HCT116 (cell line): Measurements from ENCODE around the gene SH2B3. TPM values are rescaled to one million over a fixed set of nuclear protein-coding genes. Genes with fewer than 3 reads are reported as not detected.
"Not testable (repeated sequence)": the region's sequence is repeated elsewhere in the genome, so short reads cannot be mapped to it uniquely, and the experiment has no call there.

Source experiments
- ATAC-seq: fragments of 200-7000 bp; cut with Tn5 transposase; 2 replicates; pipeline ENCODE4 v1.9.1; 2020; ENCODE audit warnings: mild to moderate bottlenecking, moderate library complexity
- BruUV-seq: library from RNA; stranded (reverse); fragments of 400-500 nt; replicated peaks from 2 replicates; lab custom pipeline; 2021; lab: Mats Ljungman, UMichigan
- CTCF ChIA-PET: fragments of 300-600 bp; sonication (Branson Sonifier 250); formaldehyde crosslinking; loops from one replicate; lab custom pipeline; 2021; ENCODE audit warnings: antibody characterized with exemption; lab: Charles Lee
- POLR2A ChIA-PET: fragments of 300-600, 350-600 bp; sonication (Branson Sonifier 250); formaldehyde crosslinking; loops from one replicate; lab custom pipeline; 2021; ENCODE audit warnings: antibody characterized with exemption; lab: Charles Lee
- RAD21 ChIA-PET, 2 experiments: fragments of 300-600 bp; sonication (Branson Sonifier 250); formaldehyde crosslinking; loops; one replicate each; lab custom pipeline; 2023; ENCODE audit warnings: low total read pairs in 2 of 2; ENCODE audit not compliant: uncharacterized antibody in 2 of 2, unreplicated experiment in 2 of 2, low non-redundant PET in 1 of 2; lab: Charles Lee
- DNase-seq: peaks from one replicate; pipeline ENCODE4 v3.0.0-alpha.2; 2010; ENCODE audit warnings: low read depth, low spot score
- H2AFZ ChIP-seq: fragments of 200-600 bp; shearing (Covaris generic), sonication (generic); 2 replicates; pipeline ENCODE4 v1.6.1; 2017; ENCODE audit warnings: low read depth, mixed run types, mixed read lengths, antibody characterized with exemption, low read length; ENCODE audit not compliant: poor library complexity, severe bottlenecking
- H3K27ac ChIP-seq: 2 replicates; pipeline ENCODE4 v1.5.1; 2012; ENCODE audit warnings: low read depth, low read length
- H3K27me3 ChIP-seq: fragments of 200-600 bp; sonication (generic); 2 replicates; pipeline ENCODE4 v1.6.1; 2016; ENCODE audit warnings: mixed run types, low read length, mixed read lengths; ENCODE audit not compliant: insufficient read depth
- H3K36me3 ChIP-seq, 2 experiments: fragments of 200-500 bp in 1 of 2; fragments of 200-600 bp in 1 of 2; sonication (Bioruptor generic) in 1 of 2; sonication (generic) in 1 of 2; 2 replicates each; pipeline versions ENCODE4 v1.5.1 to v1.6.1; 2014 to 2016; ENCODE audit warnings: low read length in 2 of 2, inconsistent platforms in 1 of 2, mixed read lengths in 1 of 2, mixed run types in 1 of 2; ENCODE audit not compliant: insufficient read depth in 2 of 2, control insufficient read depth in 1 of 2
- H3K4me1 ChIP-seq, 2 experiments: fragments of 200-600 bp in 1 of 2; sonication (generic) in 1 of 2; 2 replicates each; pipeline versions ENCODE4 v1.5.1 to v1.6.1; 2012 to 2017; ENCODE audit warnings: low read length in 2 of 2, inconsistent platforms in 1 of 2, mild to moderate bottlenecking in 1 of 2, mixed read lengths in 1 of 2, mixed run types in 1 of 2, moderate library complexity in 1 of 2; ENCODE audit not compliant: insufficient read depth in 2 of 2, control insufficient read depth in 1 of 2
- H3K4me2 ChIP-seq: fragments of 200-600 bp; sonication (generic); 2 replicates; pipeline ENCODE4 v1.6.1; 2017; ENCODE audit warnings: mixed run types, low read length, mixed read lengths
- H3K4me3 ChIP-seq, 2 experiments: fragments of 200-600 bp in 1 of 2; sonication (generic) in 1 of 2; replicated peaks in 1 of 2; 2 replicates each; pipeline ENCODE4 v1.5.1; 2011 to 2016; ENCODE audit warnings: low read length in 2 of 2, control low read depth in 1 of 2, low read depth in 1 of 2, mild to moderate bottlenecking in 1 of 2, mixed read lengths in 1 of 2, mixed run types in 1 of 2
- H3K79me2 ChIP-seq: fragments of 200-600 bp; sonication (generic); 2 replicates; pipeline ENCODE4 v1.6.1; 2017; ENCODE audit warnings: mild to moderate bottlenecking, mixed run types, low read length, moderate library complexity, mixed read lengths; ENCODE audit not compliant: insufficient read depth
- H3K9ac ChIP-seq: fragments of 200-600 bp; sonication (generic); 2 replicates; pipeline ENCODE4 v1.6.1; 2016; ENCODE audit warnings: low read length, mixed read lengths
- H3K9me2 ChIP-seq: fragments of 200-600 bp; sonication (generic), shearing (Covaris generic); 2 replicates; pipeline ENCODE4 v1.6.1; 2017; ENCODE audit warnings: mixed run types, mild to moderate bottlenecking, moderate library complexity; ENCODE audit not compliant: insufficient read depth
- H3K9me3 ChIP-seq, 2 experiments: fragments of 200-500 bp in 1 of 2; fragments of 200-600 bp in 1 of 2; sonication (Bioruptor generic) in 1 of 2; sonication (generic) in 1 of 2; 2 replicates each; pipeline ENCODE4 v1.6.1; 2014 to 2017; ENCODE audit warnings: low read length in 2 of 2, mixed read lengths in 2 of 2, inconsistent platforms in 1 of 2, low read depth in 1 of 2, mild to moderate bottlenecking in 1 of 2, mixed run types in 1 of 2, moderate library complexity in 1 of 2; ENCODE audit not compliant: control insufficient read depth in 1 of 2, insufficient read depth in 1 of 2
- H4K20me1 ChIP-seq: fragments of 200-600 bp; sonication (generic), shearing (Covaris generic); 2 replicates; pipeline ENCODE4 v1.6.1; 2017; ENCODE audit warnings: mixed run types, mild to moderate bottlenecking, moderate library complexity; ENCODE audit not compliant: insufficient read depth
- ATF3 ChIP-seq: IDR thresholded peaks from 2 replicates; pipeline ENCODE4 v1.6.1; 2012
- CBX3 ChIP-seq: IDR thresholded peaks from 2 replicates; pipeline ENCODE4 v1.6.1; 2012; ENCODE audit warnings: low read depth
- CEBPB ChIP-seq: IDR thresholded peaks from 2 replicates; pipeline ENCODE4 v1.6.1; 2012; ENCODE audit warnings: low read depth
- CTCF ChIP-seq, 3 experiments: fragments of 200-600 bp in 1 of 3; sonication (generic) in 1 of 3; IDR thresholded peaks in 2 of 3; conservative IDR thresholded peaks in 1 of 3; 2 replicates each; pipeline ENCODE4 v1.5.1; 2012 to 2017; ENCODE audit warnings: low read depth in 2 of 3, low read length in 2 of 3, antibody characterized with exemption in 1 of 3, borderline replicate concordance in 1 of 3, control low read depth in 1 of 3, mild to moderate bottlenecking in 1 of 3, mixed read lengths in 1 of 3, mixed run types in 1 of 3, moderate library complexity in 1 of 3; ENCODE audit not compliant: insufficient read depth in 1 of 3
- EGR1 ChIP-seq: IDR thresholded peaks from 2 replicates; pipeline ENCODE4 v1.6.1; 2012; ENCODE audit warnings: low read depth
- EZH2 ChIP-seq: fragments of 200-600 bp; sonication (generic); IDR thresholded peaks from 2 replicates; pipeline ENCODE4 v1.6.1; 2017; ENCODE audit warnings: antibody characterized with exemption, mixed run types
- EZH2phosphoT487 ChIP-seq: fragments of 200-600 bp; IDR thresholded peaks from 2 replicates; pipeline ENCODE4 v1.6.1; 2018; ENCODE audit warnings: antibody characterized with exemption, borderline replicate concordance
- FOSL1 ChIP-seq: IDR thresholded peaks from 2 replicates; pipeline ENCODE4 v1.6.1; 2012; ENCODE audit warnings: low read depth
- JUND ChIP-seq: IDR thresholded peaks from 2 replicates; pipeline ENCODE4 v1.6.1; 2012
- MAX ChIP-seq: IDR thresholded peaks from 2 replicates; pipeline ENCODE4 v1.6.1; 2012
- POLR2A ChIP-seq: IDR thresholded peaks from 2 replicates; pipeline ENCODE4 v1.7.0; 2011; ENCODE audit warnings: borderline replicate concordance; ENCODE audit not compliant: insufficient read depth, insufficient read length; ENCODE audit errors: extremely low read depth
- RAD21 ChIP-seq: IDR thresholded peaks from 2 replicates; pipeline ENCODE4 v1.6.1; 2012; ENCODE audit warnings: low read depth, mild to moderate bottlenecking
- SIN3A ChIP-seq: IDR thresholded peaks from 2 replicates; pipeline ENCODE4 v1.6.1; 2012; ENCODE audit warnings: low read depth
- SP1 ChIP-seq: IDR thresholded peaks from 2 replicates; pipeline ENCODE4 v1.6.1; 2012; ENCODE audit warnings: low read depth
- SRF ChIP-seq: IDR thresholded peaks from 2 replicates; pipeline ENCODE4 v1.6.1; 2012; ENCODE audit warnings: low read depth
- TCF7L2 ChIP-seq: IDR thresholded peaks from 2 replicates; pipeline ENCODE4 v1.7.0; 2011; ENCODE audit warnings: borderline replicate concordance, inconsistent platforms; ENCODE audit not compliant: insufficient read depth, insufficient read length; ENCODE audit errors: extremely low read depth
- YY1 ChIP-seq: IDR thresholded peaks from 2 replicates; pipeline ENCODE4 v1.6.1; 2011; ENCODE audit warnings: low read length, low read depth, moderate library complexity, mild to moderate bottlenecking; ENCODE audit not compliant: insufficient replicate concordance; ENCODE audit errors: extremely low read depth
- ZBTB33 ChIP-seq: IDR thresholded peaks from 2 replicates; pipeline ENCODE4 v1.6.1; 2011; ENCODE audit warnings: mild to moderate bottlenecking, low read length, moderate library complexity; ENCODE audit not compliant: insufficient replicate concordance; ENCODE audit errors: extremely low read depth
- ZFX ChIP-seq: fragments of 450-650 bp; IDR thresholded peaks from 2 replicates; pipeline ENCODE4 v1.6.1; 2017
- ZNF274 ChIP-seq: fragments of 200-500 bp; sonication (Bioruptor generic); IDR thresholded peaks from 2 replicates; pipeline ENCODE4 v1.6.1; 2014; ENCODE audit warnings: mild to moderate bottlenecking, low read depth, low read length, inconsistent platforms
- intact Hi-C: fragments of 100-400 bp; cut with micrococcal nuclease; formaldehyde crosslinking; loops from 2 replicates; pipeline ENCODE4 v1.10.0; 2022
- total RNA-seq: library from RNA; stranded (reverse); gene quantifications from one replicate; pipeline ENCODE4 v1.2.1, GENCODE V29; 2021; ENCODE audit not compliant: unreplicated experiment

Gene SH2B3
- total RNA-seq, 1 experiment from 2014 or later, result 17.3 TPM

GRCh38 chr12:111488798-111489197, 83.1 kb downstream of the SH2B3 start:
- TF ChIP-seq EZH2 (no peak), ATF3 (no peak), CTCF (IDR thresholded peaks at IDR 0.05 in 2 of 3, conservative IDR thresholded peaks at IDR 0.05 in 1 of 3; ENCODE audit: borderline replicate concordance in 1 of 3, insufficient read depth in 1 of 3, low read depth in 2 of 3, low read length in 2 of 3) (no peak), TCF7L2 (no peak), ZBTB33 (no peak), ZFX (no peak), JUND (no peak), SP1 (no peak), SIN3A (no peak), MAX (no peak), CBX3 (no peak), CEBPB (no peak), SRF (no peak), EGR1 (no peak), RAD21 (no peak), YY1 (no peak), FOSL1 (no peak), ZNF274 (no peak), EZH2phosphoT487 (no peak), POLR2A (no peak)
- TF ChIP-seq, all 23 proteins: peak for 0
- Histone ChIP-seq H3K79me2 (peaks cover 4% of the 10 kb centered on the region; the same call in 1 of the 2 replicates), H3K4me3 (no peak overlapping the region), H3K4me1 (peaks cover 6 to 9% of the 10 kb centered on the region in 2 experiments), H3K36me3 (peaks cover 30 to 39% of the 10 kb centered on the region in 2 experiments), H3K27ac (no peak overlapping the region), H3K9ac (no peak overlapping the region), H4K20me1 (peaks cover 3% of the 10 kb centered on the region; the same call in 1 of the 2 replicates), H3K27me3 (no peaks in the 10 kb centered on the region), H3K9me2 (no peaks in the 10 kb centered on the region), H3K4me2 (no peak overlapping the region), H3K9me3 (no peaks in the 10 kb centered on the region), H2AFZ (no peak overlapping the region)
- intact Hi-C loops, result loop anchor here (10.0 kb wide), 1 partner anchor 186 kb away; no protein-coding TSS in a partner anchor
- POLR2A ChIA-PET, result no interaction called here
- no TSS peak for BruUV-seq
- ATAC-seq (no peak), DNase-seq (no peak)
- RAD21 ChIA-PET, result no interaction called here
- CTCF ChIA-PET, result no interaction called here

GRCh38 chr12:111492979-111493378, 87.3 kb downstream of the SH2B3 start:
- DNase-seq, CTCF ChIA-PET, BruUV-seq, H3K4me3 ChIP-seq, H3K4me1 ChIP-seq, H3K9ac ChIP-seq, intact Hi-C loops, H2AFZ ChIP-seq, H4K20me1 ChIP-seq, H3K9me2 ChIP-seq, H3K79me2 ChIP-seq, POLR2A ChIA-PET, H3K27me3 ChIP-seq, RAD21 ChIA-PET, ATAC-seq, H3K9me3 ChIP-seq: not testable (repeated sequence)
- Histone ChIP-seq H3K36me3 (peaks cover 15 to 24% of the 10 kb centered on the region in 2 experiments; a peak in 3 of 4 replicates), H3K27ac (0 out of 2 replicates have a peak overlapping the region, but pooled peaks have one; percentile 20), H3K4me2 (peak overlapping the region; percentile 15; the same call in 1 of the 2 replicates)
